ENCODE data around the gene CRIM1. TPM values are rescaled to one million over a fixed set of nuclear protein-coding genes. Genes with fewer than 3 reads are reported as not detected.

The CRIM1 gene
- total RNA-seq, 1 donor, result 100 TPM

GRCh38 chr2:36449213-36449612 is 93.6 kb downstream of the CRIM1 start:
- H3K4me3 ChIP-seq (ENCODE audit: low read depth, low read length), result no peak overlapping the region
- no peak for DNase-seq (ENCODE audit: low read depth)
- TF ChIP-seq CTCF (IDR thresholded peaks at IDR 0.05; ENCODE audit: insufficient read depth, low read length), result no peak

GRCh38 chr2:36449943-36450392 is 94.4 kb downstream of the CRIM1 start:
- no peak for TF ChIP-seq CTCF (IDR thresholded peaks at IDR 0.05; ENCODE audit: insufficient read depth, low read length)
- no peak overlapping the region for H3K4me3 ChIP-seq (ENCODE audit: low read depth, low read length)
- DNase-seq (ENCODE audit: low read depth), result peak; percentile 68

GRCh38 chr2:36450466-36451196 is 95.1 kb downstream of the CRIM1 start:
- TF ChIP-seq CTCF (IDR thresholded peaks at IDR 0.05; ENCODE audit: insufficient read depth, low read length), result no peak
- DNase-seq (ENCODE audit: low read depth), result peak; percentile 89
- no peak overlapping the region for H3K4me3 ChIP-seq (ENCODE audit: low read depth, low read length)

DNA sequence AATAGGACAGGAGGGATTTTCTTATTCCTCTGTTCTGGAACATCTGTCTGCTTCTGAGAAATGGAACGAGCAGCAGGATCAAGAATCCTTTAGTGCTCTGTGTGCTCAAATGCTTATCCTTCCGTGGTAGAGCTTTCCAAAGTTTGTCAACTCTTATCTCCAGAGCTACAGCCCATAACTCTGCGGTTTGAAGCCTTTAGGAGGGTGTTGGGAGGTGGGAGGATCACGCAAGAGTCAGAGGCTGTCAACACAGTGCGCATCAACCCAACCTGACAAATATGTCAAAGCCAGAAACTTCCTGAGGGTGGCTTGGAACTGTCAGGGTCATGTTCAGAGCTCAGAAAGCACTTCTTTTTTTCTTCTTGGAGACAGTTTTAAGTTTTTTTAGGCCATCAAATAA is 95.9 kb downstream of the CRIM1 start:
- no peak for TF ChIP-seq CTCF (IDR thresholded peaks at IDR 0.05; ENCODE audit: insufficient read depth, low read length)
- H3K4me3 ChIP-seq (ENCODE audit: low read depth, low read length), result no peak overlapping the region
- peak; percentile 66 for DNase-seq (ENCODE audit: low read depth)

- DNase-seq (ENCODE audit: low read depth), result peak; percentile 85
- no peak overlapping the region for H3K4me3 ChIP-seq (ENCODE audit: low read depth, low read length)
- no peak for TF ChIP-seq CTCF (IDR thresholded peaks at IDR 0.05; ENCODE audit: insufficient read depth, low read length)
Observed at GRCh38 chr2:36452260-36452659, 96.7 kb downstream of the CRIM1 start.

DNA sequence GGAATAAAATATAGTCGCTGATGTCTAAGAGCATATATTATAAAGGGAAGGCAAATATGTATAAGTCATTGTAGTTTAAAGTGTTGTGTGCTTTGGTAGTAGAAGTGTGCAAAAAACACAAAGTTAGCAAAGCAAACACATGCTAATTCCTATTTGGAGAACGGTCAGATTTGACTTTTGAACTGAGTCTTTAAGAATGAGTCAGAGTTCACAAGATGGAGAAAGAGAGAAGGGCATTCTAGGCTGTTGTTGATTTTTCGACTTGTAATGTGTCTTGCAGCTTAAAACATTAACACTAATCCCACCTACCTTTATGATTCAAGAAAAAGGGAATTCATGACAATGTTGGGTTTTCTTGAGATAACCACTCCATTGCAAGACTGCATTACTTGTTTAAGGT is 98.1 kb downstream of the CRIM1 start:
- no peak for TF ChIP-seq CTCF (IDR thresholded peaks at IDR 0.05; ENCODE audit: insufficient read depth, low read length)

GRCh38 chr2:36455011-36455410 is 99.4 kb downstream of the CRIM1 start:
- no peak for DNase-seq (ENCODE audit: low read depth)
- H3K4me3 ChIP-seq (ENCODE audit: low read depth, low read length), result no peak overlapping the region
- TF ChIP-seq CTCF (IDR thresholded peaks at IDR 0.05; ENCODE audit: insufficient read depth, low read length), result no peak

More for the DNA sequence above, 98.1 kb downstream of the CRIM1 start:
- no peak for DNase-seq (ENCODE audit: low read depth)
- H3K4me3 ChIP-seq (ENCODE audit: low read depth, low read length), result no peak overlapping the region

Data from fibroblast of the aortic adventitia (primary cell).